ENCODE data around the gene MEGF6. TPM values are rescaled to one million over a fixed set of nuclear protein-coding genes. Genes with fewer than 3 reads are reported as not detected.

MEGF6 gene
- total RNA-seq, 1 experiment from 2014 or later = 14.3 TPM

DNA sequence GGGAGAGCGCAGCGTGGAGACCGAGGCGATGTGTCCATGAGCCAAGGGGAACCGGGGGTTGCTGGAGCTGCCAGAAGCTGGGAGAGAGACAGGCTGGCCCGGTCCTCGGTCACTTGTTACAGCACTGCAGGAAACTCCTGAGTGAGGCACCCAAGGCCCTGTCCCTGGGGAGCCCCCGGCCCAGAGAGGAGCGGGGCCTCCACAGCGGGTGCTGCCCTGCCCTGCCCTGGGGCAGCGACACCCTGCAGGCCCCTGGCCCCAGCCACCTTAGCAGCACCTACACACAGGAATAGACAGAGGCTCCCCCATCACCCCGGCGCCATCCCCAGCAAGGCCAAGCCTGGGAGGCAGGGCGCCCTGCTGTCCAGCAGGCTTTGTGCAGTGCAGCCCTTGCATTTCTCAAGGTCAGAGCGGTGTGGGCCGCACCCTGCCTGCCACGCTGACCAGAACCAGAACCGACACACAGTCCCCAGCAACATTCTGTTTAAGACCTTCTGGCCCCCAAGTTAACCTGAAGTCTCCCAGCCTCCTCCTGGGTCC is 6.6 kb upstream of the MEGF6 start:
- Mint-ChIP-seq H3K4me1 (ENCODE audit: insufficient read depth, unreplicated experiment) (peaks cover 23% of the 10 kb centered on the region), H3K36me3 (ENCODE audit: insufficient read depth, unreplicated experiment) (no peaks in the 10 kb centered on the region), H3K27ac (ENCODE audit: low read depth, unreplicated experiment) (no peak overlapping the region), H3K27me3 (ENCODE audit: insufficient read depth, unreplicated experiment) (no peaks in the 10 kb centered on the region), H3K4me3 (ENCODE audit: unreplicated experiment) (no peak overlapping the region), H3K9me3 (ENCODE audit: unreplicated experiment) (no peaks in the 10 kb centered on the region)
- CTCF ChIA-PET = interaction anchor here (0.7 to 6.7 kb wide), 9 partner anchors 41 to 133 kb away, joined by 3 to 69 read pairs (median 12); no protein-coding TSS in a partner anchor
- POLR2A ChIA-PET = no interaction called here
- no peak for DNase-seq (ENCODE audit: unreplicated experiment)
- intact Hi-C loops (cut with micrococcal nuclease) = no loop called here
- BruUV-seq (replicated peaks) = no TSS peak
- TF ChIP-seq, protein P1, sequence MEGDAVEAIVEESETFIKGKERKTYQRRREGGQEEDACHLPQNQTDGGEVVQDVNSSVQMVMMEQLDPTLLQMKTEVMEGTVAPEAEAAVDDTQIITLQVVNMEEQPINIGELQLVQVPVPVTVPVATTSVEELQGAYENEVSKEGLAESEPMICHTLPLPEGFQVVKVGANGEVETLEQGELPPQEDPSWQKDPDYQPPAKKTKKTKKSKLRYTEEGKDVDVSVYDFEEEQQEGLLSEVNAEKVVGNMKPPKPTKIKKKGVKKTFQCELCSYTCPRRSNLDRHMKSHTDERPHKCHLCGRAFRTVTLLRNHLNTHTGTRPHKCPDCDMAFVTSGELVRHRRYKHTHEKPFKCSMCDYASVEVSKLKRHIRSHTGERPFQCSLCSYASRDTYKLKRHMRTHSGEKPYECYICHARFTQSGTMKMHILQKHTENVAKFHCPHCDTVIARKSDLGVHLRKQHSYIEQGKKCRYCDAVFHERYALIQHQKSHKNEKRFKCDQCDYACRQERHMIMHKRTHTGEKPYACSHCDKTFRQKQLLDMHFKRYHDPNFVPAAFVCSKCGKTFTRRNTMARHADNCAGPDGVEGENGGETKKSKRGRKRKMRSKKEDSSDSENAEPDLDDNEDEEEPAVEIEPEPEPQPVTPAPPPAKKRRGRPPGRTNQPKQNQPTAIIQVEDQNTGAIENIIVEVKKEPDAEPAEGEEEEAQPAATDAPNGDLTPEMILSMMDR (IDR thresholded peaks at IDR 0.05; ENCODE audit: unreplicated experiment) = no peak

- intact Hi-C loops (cut with micrococcal nuclease) = no loop called here
- H3K4me1 Mint-ChIP-seq (ENCODE audit: insufficient read depth, unreplicated experiment) = peaks cover 17% of the 10 kb centered on the region
- H3K36me3 Mint-ChIP-seq (ENCODE audit: insufficient read depth, unreplicated experiment) = no peaks in the 10 kb centered on the region
- TF ChIP-seq, protein P1 (IDR thresholded peaks at IDR 0.05; ENCODE audit: unreplicated experiment) = no peak
- DNase-seq (ENCODE audit: unreplicated experiment) = no peak
- no peaks in the 10 kb centered on the region for H3K27me3 Mint-ChIP-seq (ENCODE audit: insufficient read depth, unreplicated experiment)
- no peak overlapping the region for H3K27ac Mint-ChIP-seq (ENCODE audit: low read depth, unreplicated experiment)
- BruUV-seq (replicated peaks) = no TSS peak
- CTCF ChIA-PET = interaction anchor here (0.6 to 1.3 kb wide), 7 partner anchors 40 to 1597 kb away, joined by 3 to 12 read pairs (median 5); no protein-coding TSS in a partner anchor
- POLR2A ChIA-PET = no interaction called here
- H3K9me3 Mint-ChIP-seq (ENCODE audit: unreplicated experiment) = no peaks in the 10 kb centered on the region
- H3K4me3 Mint-ChIP-seq (ENCODE audit: unreplicated experiment) = no peak overlapping the region
Observed at GRCh38 chr1:3616861-3617260, 5.6 kb upstream of the MEGF6 start.

- Mint-ChIP-seq H3K36me3 (ENCODE audit: insufficient read depth, unreplicated experiment) (no peaks in the 10 kb centered on the region), H3K27ac (ENCODE audit: low read depth, unreplicated experiment) (no peak overlapping the region), H3K4me3 (ENCODE audit: unreplicated experiment) (no peak overlapping the region), H3K27me3 (ENCODE audit: insufficient read depth, unreplicated experiment) (no peaks in the 10 kb centered on the region), H3K9me3 (ENCODE audit: unreplicated experiment) (no peaks in the 10 kb centered on the region), H3K4me1 (ENCODE audit: insufficient read depth, unreplicated experiment) (peaks cover 11% of the 10 kb centered on the region)
- no TSS peak for BruUV-seq (replicated peaks)
- intact Hi-C loops (cut with micrococcal nuclease) = loop anchor here (1.0 kb wide), 2 partner anchors 50 to 124 kb away; no protein-coding TSS in a partner anchor
- ChIA-PET POLR2A (no interaction called here), CTCF (interaction anchor here (0.6 to 2.2 kb wide), 27 partner anchors 15 to 807 kb away, joined by 3 to 25 read pairs (median 4); no protein-coding TSS in a partner anchor)
- peak; percentile 39 for DNase-seq (ENCODE audit: unreplicated experiment)
- TF ChIP-seq, protein P1 (IDR thresholded peaks at IDR 0.05; ENCODE audit: unreplicated experiment) = peak; percentile 79
Observed at GRCh38 chr1:3614755-3615742, 3.7 kb upstream of the MEGF6 start.

DNA sequence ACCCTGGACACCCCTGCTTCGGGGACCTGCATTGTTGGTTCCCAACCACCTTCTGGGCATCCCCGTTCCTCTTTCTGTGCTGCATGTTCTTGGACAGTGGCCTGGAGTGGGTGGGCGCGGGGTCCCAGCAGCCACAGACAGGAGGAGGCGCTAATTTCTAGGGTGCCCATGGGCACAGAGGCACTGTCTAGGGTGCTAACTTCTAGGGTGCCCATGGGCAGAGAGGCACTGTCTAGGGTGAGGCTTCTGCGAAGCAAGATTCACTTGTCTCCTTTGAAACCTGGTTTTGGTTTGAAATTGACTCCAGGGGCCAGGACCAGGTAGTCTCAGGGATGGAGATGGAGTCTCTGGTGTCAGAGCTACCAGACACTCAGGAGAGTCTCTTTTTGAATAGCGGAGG is 815 bp upstream of the MEGF6 start:
- Mint-ChIP-seq H3K4me1 (ENCODE audit: insufficient read depth, unreplicated experiment) (peaks cover 11% of the 10 kb centered on the region), H3K27me3 (ENCODE audit: insufficient read depth, unreplicated experiment) (no peaks in the 10 kb centered on the region), H3K9me3 (ENCODE audit: unreplicated experiment) (no peaks in the 10 kb centered on the region), H3K36me3 (ENCODE audit: insufficient read depth, unreplicated experiment) (no peaks in the 10 kb centered on the region), H3K27ac (ENCODE audit: low read depth, unreplicated experiment) (no peak overlapping the region), H3K4me3 (ENCODE audit: unreplicated experiment) (no peak overlapping the region)
- CTCF ChIA-PET = interaction anchor here (0.6 kb wide), 2 partner anchors 11 to 108 kb away, joined by 3 read pairs; no protein-coding TSS in a partner anchor
- no peak for DNase-seq (ENCODE audit: unreplicated experiment)
- TF ChIP-seq, protein P1 (IDR thresholded peaks at IDR 0.05; ENCODE audit: unreplicated experiment) = no peak
- BruUV-seq (replicated peaks) = no TSS peak
- intact Hi-C loops (cut with micrococcal nuclease) = no loop called here
- POLR2A ChIA-PET = no interaction called here

Data from MCF 10A (cell line).